Spleen (tissue), 7 donors: Measurements from ENCODE around the gene RXFP1.

Experiments
- CTCF ChIP-seq, 11 experiments: fragments of 200-600 bp in 7 of 11; fragments of 450-650 bp in 4 of 11; sonication (generic) in 4 of 11; IDR thresholded peaks in 8 of 11; conservative IDR thresholded peaks in 3 of 11; 1 replicate in 7 of 11; 2 replicates in 4 of 11; pipeline versions ENCODE4 v1.4.0 to v1.8.0; 2016 to 2021; ENCODE audit warnings: antibody characterized with exemption in 11 of 11, inconsistent platforms in 4 of 11, mild to moderate bottlenecking in 1 of 11
- POLR2AphosphoS5 ChIP-seq, 3 donors: sonication (generic); formaldehyde crosslinking; IDR thresholded peaks; one replicate each; pipeline ENCODE4 v1.5.1; 2017; ENCODE audit warnings: antibody characterized with exemption in 3 of 3
- donor health status: DM: no; HTN: no; CAD: no; lungs with moderate emphysema.
- donor health status: DM: no; HTN: no; CAD: no.
- donor health status: DM: no; HTN: no; CAD: no.

GRCh38 chr4:158534727-158535126, 13.0 kb downstream of the RXFP1 start:
- TF ChIP-seq CTCF (IDR thresholded peaks at IDR 0.05 in 8 of 11, conservative IDR thresholded peaks at IDR 0.05 in 3 of 11) (no peak), POLR2AphosphoS5 (IDR thresholded peaks at IDR 0.05) (no peak)
